GM18868 (cell line): ENCODE results near the gene PYCR2.
"Not testable (repeated sequence)": the region's sequence is repeated elsewhere in the genome, so short reads cannot be mapped to it uniquely, and the experiment has no call there.

Experiments used
- ATAC-seq: cut with Tn5 transposase; IDR thresholded peaks from one replicate; pipeline ENCODE4 v1.9.1; 2021; ENCODE audit warnings: mild to moderate bottlenecking, moderate library complexity; ENCODE audit not compliant: unreplicated experiment

PYCR2 gene

GRCh38 chr1:225923692-225924555 lies at the start of gene PYCR2:
Gene PYCR2 (minus strand): TSS chr1:225924250. CDS start chr1:225924110, 140 bp downstream.
- peak; percentile 97 for ATAC-seq

GRCh38 chr1:225973158-225973557 lies 49.1 kb upstream of the PYCR2 start:
- ATAC-seq = no peak

- no peak for ATAC-seq
These were observed 48.5 kb upstream of the PYCR2 start for GRCh38 chr1:225972344-225973152.

- not testable (repeated sequence) for ATAC-seq
These were observed 46.6 kb upstream of the PYCR2 start for GRCh38 chr1:225970592-225971157.

- not testable (repeated sequence) for ATAC-seq
These were observed 45.7 kb upstream of the PYCR2 start for GRCh38 chr1:225969751-225970150.

- no peak for ATAC-seq
These were observed 41.2 kb upstream of the PYCR2 start for GRCh38 chr1:225965231-225965630.

- no peak for ATAC-seq
These were observed 39.9 kb upstream of the PYCR2 start for GRCh38 chr1:225963735-225964530.

- ATAC-seq = peak; percentile 79
These were observed 38.5 kb upstream of the PYCR2 start for GRCh38 chr1:225962440-225962975.

- ATAC-seq = no peak
These were observed 37.8 kb upstream of the PYCR2 start for GRCh38 chr1:225961659-225962439.

GRCh38 chr1:225958041-225958440 lies 34.0 kb upstream of the PYCR2 start:
- ATAC-seq = no peak

GRCh38 chr1:225954753-225955152 lies 30.7 kb upstream of the PYCR2 start:
- no peak for ATAC-seq

GRCh38 chr1:225953315-225953714 lies 29.3 kb upstream of the PYCR2 start:
- ATAC-seq = no peak

- ATAC-seq = no peak
These were observed 27.0 kb upstream of the PYCR2 start for GRCh38 chr1:225950905-225951497.

- no peak for ATAC-seq
These were observed 25.0 kb upstream of the PYCR2 start for GRCh38 chr1:225949041-225949440.

- ATAC-seq = no peak
These were observed 22.8 kb upstream of the PYCR2 start for GRCh38 chr1:225946803-225947202.

- no peak for ATAC-seq
These were observed 22.1 kb upstream of the PYCR2 start for GRCh38 chr1:225946082-225946620.

- ATAC-seq = no peak
These were observed 21.5 kb upstream of the PYCR2 start for GRCh38 chr1:225945564-225945963.

- peak; percentile 88 for ATAC-seq
These were observed 20.9 kb upstream of the PYCR2 start for GRCh38 chr1:225944951-225945350.

GRCh38 chr1:225944387-225944786 lies 20.3 kb upstream of the PYCR2 start:
- no peak for ATAC-seq
